Measurements from ENCODE around the gene TAF6. TPM values are rescaled to one million over a fixed set of nuclear protein-coding genes. Genes with fewer than 3 reads are reported as not detected.
A peak's percentile ranks its signal among the peaks of the same experiment; 100 is the strongest.

The TAF6 gene
- total and polyA plus RNA-seq, 9 donors: 14.1 to 41.0 (median 34.9) TPM

DNA sequence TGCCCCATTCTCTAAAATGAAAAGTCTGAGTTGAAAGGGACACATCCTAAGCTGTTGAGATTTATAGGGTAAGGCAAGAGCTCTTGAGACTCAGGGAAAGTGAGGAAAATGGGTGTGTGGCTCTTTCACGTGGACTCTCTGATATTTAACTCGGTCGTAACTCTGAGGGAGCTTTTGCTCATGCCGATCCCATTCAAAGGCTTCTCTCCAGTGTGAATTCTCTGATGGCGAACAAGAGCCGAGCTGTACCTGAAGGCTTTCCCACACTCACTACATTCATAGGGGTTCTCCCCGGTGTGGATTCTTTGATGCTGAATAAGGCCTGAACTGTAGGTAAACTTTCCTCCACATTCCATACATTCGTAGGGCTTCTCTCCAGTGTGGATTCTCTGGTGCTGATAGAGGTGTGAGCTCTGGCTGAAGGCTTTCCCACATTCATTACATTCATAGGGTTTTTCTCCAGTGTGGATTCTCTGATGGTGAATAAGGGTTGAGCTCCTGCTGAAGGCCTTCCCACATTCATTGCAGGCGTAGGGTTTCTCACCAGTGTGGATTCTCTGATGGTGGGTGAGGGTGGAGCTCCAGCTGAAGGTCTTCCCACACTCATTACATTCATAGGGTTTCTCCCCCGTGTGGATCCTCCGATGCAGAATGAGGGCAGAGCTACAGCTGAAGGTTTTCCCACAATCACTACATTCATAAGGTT, 48.0 kb downstream of the TAF6 start:
- Histone ChIP-seq H3K4me3 (ENCODE audit: low read length) (no peak overlapping the region), H3K9me3 (replicated peaks; ENCODE audit: control insufficient read depth, low read depth, low read length) (peaks cover 50% of the 10 kb centered on the region), H3K4me1 (ENCODE audit: control insufficient read depth, insufficient read depth, low read length) (no peaks in the 10 kb centered on the region), H3K27me3 (ENCODE audit: control insufficient read depth, insufficient read depth, low read length) (no peaks in the 10 kb centered on the region), H3K27ac (ENCODE audit: low read length) (no peak overlapping the region), H3K36me3 (ENCODE audit: control insufficient read depth, insufficient read depth, low read length) (peaks cover 75% of the 10 kb centered on the region)
- WGBS (ENCODE audit: insufficient coverage): no CpG with 5 or more reads among the region's 11 CpGs
- DNase-seq: no peak

DNA sequence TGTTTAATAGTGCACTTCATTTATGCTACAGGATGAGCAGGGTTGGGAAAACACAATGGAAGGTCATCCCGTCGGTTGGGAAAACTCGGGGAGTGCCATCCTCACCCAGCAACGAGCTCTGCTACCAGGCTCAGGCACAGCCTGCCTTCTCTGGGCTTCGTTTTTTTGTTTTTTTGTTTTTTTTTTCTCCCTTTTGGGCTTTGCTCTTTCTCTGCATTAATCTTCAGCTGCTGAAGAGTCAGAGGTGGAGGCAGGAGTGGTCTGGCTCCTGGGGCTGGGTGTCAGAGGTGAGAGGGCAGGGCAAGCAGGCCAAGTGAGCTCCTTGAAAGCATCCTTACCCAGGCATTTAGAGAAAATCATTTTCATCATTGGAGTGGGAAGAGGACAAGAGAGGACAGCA, 49.2 kb downstream of the TAF6 start:
- Histone ChIP-seq H3K4me1 (ENCODE audit: control insufficient read depth, insufficient read depth, low read length) (no peaks in the 10 kb centered on the region), H3K9me3 (replicated peaks; ENCODE audit: control insufficient read depth, low read depth, low read length) (peaks cover 50% of the 10 kb centered on the region), H3K27me3 (ENCODE audit: control insufficient read depth, insufficient read depth, low read length) (no peaks in the 10 kb centered on the region), H3K36me3 (ENCODE audit: control insufficient read depth, insufficient read depth, low read length) (peaks cover 75% of the 10 kb centered on the region), H3K27ac (ENCODE audit: low read length) (no peak overlapping the region), H3K4me3 (ENCODE audit: low read length) (no peak overlapping the region)
- WGBS (ENCODE audit: insufficient coverage): 88% methylated on average over 4 of the region's 5 CpGs
- DNase-seq: no peak

DNA sequence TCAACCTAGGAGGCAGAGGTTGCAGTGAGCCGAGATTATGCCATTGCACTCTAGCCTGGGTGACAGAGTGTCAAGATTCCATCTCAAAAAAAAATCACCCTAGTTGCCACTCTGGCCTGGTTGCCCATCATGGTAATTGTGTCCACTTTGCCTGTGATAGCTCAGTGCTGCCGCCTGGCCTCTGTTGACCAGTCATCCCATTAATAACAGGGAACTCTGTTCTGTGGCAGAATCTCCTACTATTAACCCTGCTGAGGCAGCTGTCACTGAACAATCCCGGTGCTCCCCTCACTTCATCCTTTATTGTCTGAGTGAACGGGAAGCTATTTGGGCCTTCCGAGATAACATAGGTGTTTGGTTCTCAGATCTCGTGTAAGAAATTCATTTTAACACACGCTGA, 52.2 kb downstream of the TAF6 start:
- Histone ChIP-seq H3K36me3 (ENCODE audit: control insufficient read depth, insufficient read depth, low read length) (peaks cover 66% of the 10 kb centered on the region), H3K4me1 (ENCODE audit: control insufficient read depth, insufficient read depth, low read length) (no peaks in the 10 kb centered on the region), H3K4me3 (ENCODE audit: low read length) (no peak overlapping the region), H3K27me3 (ENCODE audit: control insufficient read depth, insufficient read depth, low read length) (no peaks in the 10 kb centered on the region), H3K27ac (ENCODE audit: low read length) (no peak overlapping the region), H3K9me3 (replicated peaks; ENCODE audit: control insufficient read depth, low read depth, low read length) (peaks cover 29% of the 10 kb centered on the region)
- WGBS (ENCODE audit: insufficient coverage): 87% methylated on average over 7 of the region's 7 CpGs
- no peak for DNase-seq

DNA sequence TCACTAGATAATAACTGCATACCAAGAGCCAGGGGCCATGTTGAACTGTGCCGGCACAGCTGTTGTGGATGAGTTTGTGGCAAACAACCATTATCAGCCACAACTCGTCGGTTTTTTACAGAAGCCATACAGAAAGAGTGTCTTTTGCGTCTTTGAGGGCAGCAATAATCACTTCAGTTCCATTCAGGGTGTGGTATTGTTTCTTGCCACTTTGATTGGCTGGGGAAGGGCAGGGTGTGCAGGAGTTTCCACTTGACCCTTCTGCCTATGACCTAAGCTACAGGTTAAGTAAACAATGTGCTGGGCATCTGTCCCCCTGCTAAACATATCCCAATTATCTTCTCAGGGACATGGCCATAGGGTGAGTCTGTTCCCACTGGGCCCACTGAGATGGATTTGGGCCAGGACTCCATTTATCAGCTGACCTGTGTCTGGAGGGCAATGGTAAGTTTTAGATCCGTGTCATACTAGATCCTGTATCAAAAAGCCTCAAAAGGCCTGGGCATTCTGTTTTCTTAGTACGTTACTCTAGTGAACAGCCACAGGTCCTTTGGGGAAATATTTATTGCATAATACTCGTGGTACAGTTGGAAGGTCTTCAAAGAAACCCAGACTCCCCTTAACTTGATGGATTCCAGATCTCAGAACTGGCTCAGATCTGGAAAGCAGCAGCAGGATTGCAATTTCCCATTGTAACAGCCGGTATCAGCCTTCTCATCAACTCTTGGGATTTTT, 53.5 kb downstream of the TAF6 start:
- H3K36me3 ChIP-seq (ENCODE audit: control insufficient read depth, insufficient read depth, low read length): peaks cover 56% of the 10 kb centered on the region
- peak; percentile 56 for DNase-seq

DNA sequence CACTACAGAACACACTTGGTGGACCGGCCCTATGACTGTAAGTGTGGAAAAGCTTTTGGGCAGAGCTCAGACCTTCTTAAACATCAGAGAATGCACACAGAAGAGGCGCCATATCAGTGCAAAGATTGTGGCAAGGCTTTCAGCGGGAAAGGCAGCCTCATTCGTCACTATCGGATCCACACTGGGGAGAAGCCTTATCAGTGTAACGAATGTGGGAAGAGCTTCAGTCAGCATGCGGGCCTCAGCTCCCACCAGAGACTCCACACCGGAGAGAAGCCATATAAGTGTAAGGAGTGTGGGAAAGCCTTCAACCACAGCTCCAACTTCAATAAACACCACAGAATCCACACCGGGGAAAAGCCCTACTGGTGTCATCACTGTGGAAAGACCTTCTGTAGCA, 55.0 kb downstream of the TAF6 start:
- no peak overlapping the region for H3K27ac ChIP-seq (ENCODE audit: low read length)
- no peak overlapping the region for H3K4me3 ChIP-seq (ENCODE audit: low read length)
- H3K36me3 ChIP-seq (ENCODE audit: control insufficient read depth, insufficient read depth, low read length): peaks cover 47% of the 10 kb centered on the region
- no peaks in the 10 kb centered on the region for H3K4me1 ChIP-seq (ENCODE audit: control insufficient read depth, insufficient read depth, low read length)
- WGBS (ENCODE audit: insufficient coverage): 87% methylated on average over 3 of the region's 9 CpGs
- peaks cover 3% of the 10 kb centered on the region for H3K9me3 ChIP-seq (replicated peaks; ENCODE audit: control insufficient read depth, low read depth, low read length)
- H3K27me3 ChIP-seq (ENCODE audit: control insufficient read depth, insufficient read depth, low read length): no peaks in the 10 kb centered on the region
- DNase-seq: no peak

More for the DNA sequence above, 53.5 kb downstream of the TAF6 start:
- H3K27ac ChIP-seq (ENCODE audit: low read length): no peak overlapping the region
- peaks cover 16% of the 10 kb centered on the region for H3K9me3 ChIP-seq (replicated peaks; ENCODE audit: control insufficient read depth, low read depth, low read length)
- WGBS (ENCODE audit: insufficient coverage): 100% methylated on average over 1 of the region's 8 CpGs
- no peaks in the 10 kb centered on the region for H3K27me3 ChIP-seq (ENCODE audit: control insufficient read depth, insufficient read depth, low read length)
- H3K4me1 ChIP-seq (ENCODE audit: control insufficient read depth, insufficient read depth, low read length): no peaks in the 10 kb centered on the region
- no peak overlapping the region for H3K4me3 ChIP-seq (ENCODE audit: low read length)

DNA sequence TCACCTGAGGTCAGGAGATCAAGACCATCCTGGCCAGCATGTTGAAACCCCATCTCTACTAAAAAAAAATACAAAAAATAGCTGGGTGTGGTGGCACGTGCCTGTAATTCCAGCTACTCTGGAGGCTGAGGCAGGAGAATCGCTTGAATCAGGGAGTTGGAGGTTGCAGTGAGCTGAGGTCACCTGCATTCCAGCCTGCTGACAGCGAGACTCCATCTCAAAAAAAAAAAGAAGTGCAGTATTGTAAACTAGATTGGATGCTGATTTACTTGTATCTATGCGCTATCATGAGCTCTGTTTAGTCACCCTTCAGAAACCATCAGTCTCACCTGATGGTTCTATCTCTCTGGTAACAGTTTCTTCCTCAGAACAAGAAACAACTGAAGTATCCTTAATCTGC, 55.8 kb downstream of the TAF6 start:
- peaks cover 53% of the 10 kb centered on the region for H3K36me3 ChIP-seq (ENCODE audit: control insufficient read depth, insufficient read depth, low read length)
- no peaks in the 10 kb centered on the region for H3K9me3 ChIP-seq (replicated peaks; ENCODE audit: control insufficient read depth, low read depth, low read length)
- H3K27ac ChIP-seq (ENCODE audit: low read length): no peak overlapping the region
- H3K27me3 ChIP-seq (ENCODE audit: control insufficient read depth, insufficient read depth, low read length): no peaks in the 10 kb centered on the region
- H3K4me3 ChIP-seq (ENCODE audit: low read length): no peak overlapping the region
- DNase-seq: no peak
- WGBS (ENCODE audit: insufficient coverage): 94% methylated on average over 2 of the region's 4 CpGs
- H3K4me1 ChIP-seq (ENCODE audit: control insufficient read depth, insufficient read depth, low read length): no peaks in the 10 kb centered on the region

DNA sequence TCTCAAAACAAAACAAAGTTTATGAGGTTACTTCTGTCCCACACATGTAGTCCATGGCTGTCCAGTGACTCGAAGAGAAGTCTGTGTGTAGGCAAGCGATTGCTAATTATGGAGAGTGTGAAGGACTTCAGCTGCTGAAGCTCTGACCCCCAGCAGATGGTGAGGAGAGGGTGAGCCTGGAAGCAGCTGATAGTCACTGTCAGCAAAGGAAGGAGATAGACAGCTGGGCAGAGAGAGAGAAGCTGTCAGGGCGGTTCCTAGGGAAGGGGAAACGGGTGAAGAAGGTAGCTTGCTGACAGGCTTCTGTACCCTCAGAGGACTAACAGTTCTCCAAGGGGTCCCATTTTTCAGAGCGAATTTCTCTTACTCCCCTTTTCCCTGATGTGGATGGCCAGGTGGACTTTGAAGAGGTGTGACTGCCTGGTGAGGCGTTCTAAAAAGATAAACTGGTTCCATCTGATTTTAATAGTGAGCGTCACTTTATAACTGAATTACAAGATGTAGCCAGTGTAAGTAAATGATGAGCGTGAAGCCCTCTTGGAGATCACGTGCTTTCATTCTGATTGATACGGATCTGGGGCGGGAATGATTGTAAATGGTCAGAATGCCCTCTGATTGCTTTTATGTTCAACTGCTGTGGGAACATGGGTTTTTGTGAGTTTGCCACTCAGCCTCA, 57.5 kb downstream of the TAF6 start:
- no peak overlapping the region for H3K4me3 ChIP-seq (ENCODE audit: low read length)
- H3K9me3 ChIP-seq (replicated peaks; ENCODE audit: control insufficient read depth, low read depth, low read length): no peaks in the 10 kb centered on the region
- DNase-seq: peak; percentile 66
- WGBS (ENCODE audit: insufficient coverage): 94% methylated on average over 5 of the region's 11 CpGs
- no peaks in the 10 kb centered on the region for H3K27me3 ChIP-seq (ENCODE audit: control insufficient read depth, insufficient read depth, low read length)
- H3K36me3 ChIP-seq (ENCODE audit: control insufficient read depth, insufficient read depth, low read length): peaks cover 65% of the 10 kb centered on the region
- no peaks in the 10 kb centered on the region for H3K4me1 ChIP-seq (ENCODE audit: control insufficient read depth, insufficient read depth, low read length)
- peak overlapping the region; percentile 45 for H3K27ac ChIP-seq (ENCODE audit: low read length)

DNA sequence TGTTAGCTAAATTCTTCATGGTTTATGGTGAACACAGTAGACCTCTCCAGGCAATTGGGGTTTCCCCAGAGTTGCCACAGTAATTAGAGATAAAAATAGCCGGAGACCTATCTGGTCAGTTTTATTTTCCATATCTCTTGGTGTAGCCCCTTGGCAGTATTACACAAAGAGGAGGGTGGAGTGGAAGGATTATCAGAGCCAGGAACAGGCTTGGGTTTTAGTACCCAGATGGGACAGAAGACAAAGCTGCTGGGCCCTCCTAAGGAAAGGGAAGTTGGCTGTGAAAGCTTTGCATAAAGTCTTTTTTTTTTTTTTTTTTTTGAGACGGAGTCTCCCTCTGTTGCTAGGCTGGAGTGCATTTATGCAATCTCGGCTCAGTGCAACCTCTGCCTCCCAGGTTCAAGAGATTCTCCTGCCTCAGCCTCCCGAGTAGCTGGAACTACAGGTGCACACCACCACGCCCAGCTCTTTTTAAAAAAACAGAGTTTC, 59.9 kb downstream of the TAF6 start:
- H3K4me3 ChIP-seq (ENCODE audit: low read length): no peak overlapping the region
- H3K27ac ChIP-seq (ENCODE audit: low read length): no peak overlapping the region
- no peaks in the 10 kb centered on the region for H3K27me3 ChIP-seq (ENCODE audit: control insufficient read depth, insufficient read depth, low read length)
- H3K4me1 ChIP-seq (ENCODE audit: control insufficient read depth, insufficient read depth, low read length): no peaks in the 10 kb centered on the region
- WGBS (ENCODE audit: insufficient coverage): 96% methylated on average over 4 of the region's 5 CpGs
- no peaks in the 10 kb centered on the region for H3K9me3 ChIP-seq (replicated peaks; ENCODE audit: control insufficient read depth, low read depth, low read length)
- no peak for DNase-seq
- peaks cover 49% of the 10 kb centered on the region for H3K36me3 ChIP-seq (ENCODE audit: control insufficient read depth, insufficient read depth, low read length)

Measured in muscle of leg (tissue), 11 donors.